HFFc6 (cell line): ENCODE data around the gene LYST. TPM values are rescaled to one million over a fixed set of nuclear protein-coding genes. Genes with fewer than 3 reads are reported as not detected.
A peak's percentile ranks its signal among the peaks of the same experiment; 100 is the strongest.

Experiments used
- DNase-seq: peaks from one replicate; pipeline ENCODE4 v3.0.0-alpha.2; 2018
- H3K27ac Mint-ChIP-seq: 2 replicates; pipeline ENCODE4 v1.8.0; 2020; ENCODE audit warnings: mild to moderate bottlenecking, mixed read lengths
- H3K27me3 Mint-ChIP-seq: 2 replicates; pipeline ENCODE4 v1.8.0; 2021; ENCODE audit warnings: mild to moderate bottlenecking, moderate library complexity, mixed read lengths; ENCODE audit not compliant: insufficient read depth
- H3K36me3 Mint-ChIP-seq: 2 replicates; pipeline ENCODE4 v1.8.0; 2021; ENCODE audit warnings: low read depth, mixed read lengths
- H3K4me1 Mint-ChIP-seq: 2 replicates; pipeline ENCODE4 v1.8.0; 2020; ENCODE audit warnings: low read depth, mixed read lengths
- H3K4me3 Mint-ChIP-seq: 2 replicates; pipeline ENCODE4 v1.8.0; 2020; ENCODE audit warnings: mild to moderate bottlenecking, moderate library complexity, mixed read lengths
- H3K9me3 Mint-ChIP-seq: 2 replicates; pipeline ENCODE4 v1.8.0; 2020; ENCODE audit warnings: mild to moderate bottlenecking, mixed read lengths
- total RNA-seq, 6 experiments: library from RNA; stranded (reverse); fragmentation: NEBNext Ultra II Directional; extraction: Animal tissue kit (Norgen Biotek cat#: 25700); gene quantifications; 2 replicates in 1 of 6; 3 replicates in 5 of 6; pipeline ENCODE4 v1.2.3, GENCODE V29; 2021
- TF ChIP-seq, protein P1 (sequence below): fragments of 200-600 bp; sonication (generic); IDR thresholded peaks from 2 replicates; pipeline ENCODE4 v1.5.0; 2021; ENCODE audit warnings: antibody characterized with exemption, mild to moderate bottlenecking

The LYST gene
- total RNA-seq, 6 experiments from 2014 or later = 13.2 to 18.9 (median 15.4) TPM

DNA sequence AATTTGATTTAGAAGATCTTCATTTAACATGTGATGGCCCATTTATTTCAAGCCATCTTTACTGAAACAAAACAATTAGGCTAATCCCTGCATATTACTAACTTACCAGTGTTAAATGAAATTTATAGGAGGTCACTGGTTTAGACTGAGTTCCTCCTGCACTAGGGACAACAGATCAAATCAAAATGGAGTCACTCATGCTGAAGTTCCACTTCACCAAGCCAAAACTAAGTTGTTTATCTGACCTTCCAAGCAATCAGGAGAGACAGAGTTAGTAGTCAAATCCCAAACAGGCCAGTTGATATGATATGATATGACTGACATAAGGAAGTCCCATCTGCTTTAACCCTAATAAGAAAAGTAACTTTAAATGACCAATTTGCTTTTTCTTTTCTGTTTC lies 4.8 kb downstream of the LYST start:
- Mint-ChIP-seq H3K27ac (no peak overlapping the region; the same call in 1 of the 2 replicates), H3K36me3 (peaks cover 11% of the 10 kb centered on the region), H3K27me3 (no peaks in the 10 kb centered on the region; the same call in 1 of the 2 replicates), H3K4me3 (no peak overlapping the region), H3K9me3 (no peaks in the 10 kb centered on the region), H3K4me1 (peaks cover 42% of the 10 kb centered on the region)
- TF ChIP-seq, protein P1, sequence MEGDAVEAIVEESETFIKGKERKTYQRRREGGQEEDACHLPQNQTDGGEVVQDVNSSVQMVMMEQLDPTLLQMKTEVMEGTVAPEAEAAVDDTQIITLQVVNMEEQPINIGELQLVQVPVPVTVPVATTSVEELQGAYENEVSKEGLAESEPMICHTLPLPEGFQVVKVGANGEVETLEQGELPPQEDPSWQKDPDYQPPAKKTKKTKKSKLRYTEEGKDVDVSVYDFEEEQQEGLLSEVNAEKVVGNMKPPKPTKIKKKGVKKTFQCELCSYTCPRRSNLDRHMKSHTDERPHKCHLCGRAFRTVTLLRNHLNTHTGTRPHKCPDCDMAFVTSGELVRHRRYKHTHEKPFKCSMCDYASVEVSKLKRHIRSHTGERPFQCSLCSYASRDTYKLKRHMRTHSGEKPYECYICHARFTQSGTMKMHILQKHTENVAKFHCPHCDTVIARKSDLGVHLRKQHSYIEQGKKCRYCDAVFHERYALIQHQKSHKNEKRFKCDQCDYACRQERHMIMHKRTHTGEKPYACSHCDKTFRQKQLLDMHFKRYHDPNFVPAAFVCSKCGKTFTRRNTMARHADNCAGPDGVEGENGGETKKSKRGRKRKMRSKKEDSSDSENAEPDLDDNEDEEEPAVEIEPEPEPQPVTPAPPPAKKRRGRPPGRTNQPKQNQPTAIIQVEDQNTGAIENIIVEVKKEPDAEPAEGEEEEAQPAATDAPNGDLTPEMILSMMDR = no peak
- no peak for DNase-seq

DNA sequence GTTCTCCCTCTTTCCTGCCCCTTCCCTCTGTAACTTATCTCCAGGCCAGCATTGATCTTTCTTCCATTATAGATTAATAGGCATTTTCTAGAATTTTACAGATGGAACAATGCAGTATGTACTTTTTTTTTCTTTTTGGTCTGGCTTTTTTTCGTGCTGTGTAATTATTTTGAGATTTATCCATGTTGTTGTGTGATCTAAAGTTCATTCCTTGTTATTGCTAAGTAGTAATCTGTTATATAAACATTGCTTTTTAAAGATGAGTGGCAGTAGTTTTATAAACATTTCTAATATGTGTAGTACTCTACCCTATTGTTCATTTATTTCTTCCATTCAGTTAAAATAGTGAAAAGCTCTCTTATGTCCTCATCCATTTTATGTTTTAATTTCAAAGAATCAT lies 5.9 kb downstream of the LYST start:
- Mint-ChIP-seq H3K4me1 (peaks cover 49% of the 10 kb centered on the region), H3K36me3 (peaks cover 11% of the 10 kb centered on the region), H3K4me3 (no peak overlapping the region), H3K27ac (no peak overlapping the region), H3K9me3 (no peaks in the 10 kb centered on the region), H3K27me3 (no peaks in the 10 kb centered on the region; the same call in 1 of the 2 replicates)
- no peak for DNase-seq
- TF ChIP-seq, protein P1 = no peak

DNA sequence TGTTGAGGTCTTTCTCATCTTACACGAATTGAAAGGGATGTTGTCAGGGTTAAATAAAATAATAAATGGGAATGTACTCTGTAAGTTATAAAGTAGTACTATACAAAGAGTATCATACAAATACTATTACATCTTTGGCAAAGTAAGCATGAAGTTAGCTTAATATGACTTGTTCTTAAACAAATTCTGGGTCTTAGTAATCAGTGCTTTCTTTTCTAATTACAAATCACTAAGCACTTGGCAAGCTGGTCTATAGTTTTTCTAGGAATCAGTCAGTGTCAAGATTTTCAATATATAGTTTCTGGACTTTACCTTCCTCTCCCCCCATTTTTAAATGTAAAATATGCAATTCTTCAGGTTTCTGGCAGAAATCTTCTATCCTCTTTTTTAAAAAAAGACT lies 6.9 kb downstream of the LYST start:
- Mint-ChIP-seq H3K27me3 (no peaks in the 10 kb centered on the region; the same call in 1 of the 2 replicates), H3K4me3 (no peak overlapping the region), H3K4me1 (peaks cover 44% of the 10 kb centered on the region), H3K9me3 (no peaks in the 10 kb centered on the region), H3K27ac (no peak overlapping the region), H3K36me3 (peaks cover 10% of the 10 kb centered on the region)
- TF ChIP-seq, protein P1 = no peak
- DNase-seq = no peak

DNA sequence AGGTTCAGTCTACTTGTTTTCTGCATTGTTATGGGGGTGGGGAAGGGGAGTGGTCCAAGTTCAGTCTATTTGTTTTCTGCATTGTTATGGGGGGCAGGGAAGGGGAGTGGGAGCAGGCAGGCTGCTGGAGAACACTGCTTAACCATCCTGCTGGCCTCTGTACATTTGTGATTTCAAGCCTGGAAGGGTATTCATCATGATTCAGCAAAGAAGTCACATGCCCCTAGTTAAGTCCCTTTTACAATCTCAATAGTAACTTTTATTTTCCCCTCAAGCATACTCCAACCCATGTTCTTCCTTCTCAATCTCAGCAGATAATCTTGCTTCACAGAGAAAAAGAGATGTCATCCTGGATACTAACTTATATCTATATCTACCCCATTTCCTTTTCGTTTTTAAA lies 7.9 kb downstream of the LYST start:
- DNase-seq = no peak
- Mint-ChIP-seq H3K27me3 (no peaks in the 10 kb centered on the region), H3K36me3 (peaks cover 4% of the 10 kb centered on the region; the same call in 1 of the 2 replicates), H3K4me3 (no peak overlapping the region), H3K4me1 (peaks cover 44% of the 10 kb centered on the region), H3K27ac (no peak overlapping the region), H3K9me3 (no peaks in the 10 kb centered on the region)
- TF ChIP-seq, protein P1 = no peak

DNA sequence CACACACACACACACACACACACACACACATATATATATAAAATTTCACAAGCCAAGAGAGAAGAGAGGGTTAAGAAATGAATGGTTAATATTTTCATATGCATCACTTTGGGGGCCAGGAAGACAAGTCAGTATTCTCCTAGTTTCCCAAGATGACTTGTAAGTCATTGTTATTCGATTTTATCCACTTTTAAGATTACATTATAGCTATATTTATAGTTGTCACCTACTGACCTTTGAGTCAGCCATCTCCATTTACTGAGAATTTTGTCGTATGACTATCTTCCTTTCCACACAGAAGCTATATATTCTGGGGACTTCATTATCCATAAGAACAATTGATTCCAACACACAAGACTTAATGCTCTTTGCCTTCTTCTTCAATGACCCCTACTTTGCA lies 8.9 kb downstream of the LYST start:
- Mint-ChIP-seq H3K4me3 (no peak overlapping the region), H3K4me1 (peaks cover 39% of the 10 kb centered on the region), H3K9me3 (no peaks in the 10 kb centered on the region), H3K27ac (peak overlapping the region; percentile 52), H3K36me3 (peaks cover 4% of the 10 kb centered on the region; the same call in 1 of the 2 replicates), H3K27me3 (no peaks in the 10 kb centered on the region)
- TF ChIP-seq, protein P1 = no peak
- no peak for DNase-seq
